OCI-LY1 (cell line): Measurements from ENCODE around the gene ADCK1.

Experiments
- H2AFZ ChIP-seq: fragments of 200-600 bp; sonication (generic), shearing (Covaris generic); 2 replicates; pipeline ENCODE4 v1.6.0; 2014; ENCODE audit warnings: antibody characterized with exemption, mild to moderate bottlenecking, low read length
- H3F3A ChIP-seq: fragments of 200-600 bp; sonication (generic), shearing (Covaris generic); 2 replicates; pipeline ENCODE4 v1.6.0; 2014; ENCODE audit warnings: mild to moderate bottlenecking, antibody characterized with exemption, low read length, moderate library complexity; ENCODE audit not compliant: insufficient read depth
- H3K27ac ChIP-seq: fragments of 200-600 bp; sonication (generic); 2 replicates; pipeline ENCODE4 v1.5.1; 2014; ENCODE audit warnings: low read length, mixed run types, mild to moderate bottlenecking, low read depth; ENCODE audit not compliant: poor library complexity, severe bottlenecking
- H3K27me3 ChIP-seq: fragments of 200-600 bp; sonication (generic); 2 replicates; pipeline ENCODE4 v1.6.0; 2014; ENCODE audit warnings: antibody characterized with exemption, mild to moderate bottlenecking, low read length, moderate library complexity; ENCODE audit not compliant: insufficient read depth
- H3K36me3 ChIP-seq: fragments of 200-600 bp; sonication (generic); 2 replicates; pipeline ENCODE4 v1.6.1; 2014; ENCODE audit warnings: mild to moderate bottlenecking, antibody characterized with exemption, low read length, moderate library complexity, mixed read lengths; ENCODE audit not compliant: insufficient read depth
- H3K4me1 ChIP-seq: fragments of 200-600 bp; sonication (generic); 2 replicates; pipeline ENCODE4 v1.5.1; 2014; ENCODE audit warnings: mild to moderate bottlenecking, low read length, moderate library complexity; ENCODE audit not compliant: insufficient read depth, severe bottlenecking
- H3K4me2 ChIP-seq: fragments of 200-600 bp; sonication (generic), shearing (Covaris generic); 2 replicates; pipeline ENCODE4 v1.6.1; 2014; ENCODE audit warnings: low read length
- H3K4me3 ChIP-seq: fragments of 200-600 bp; sonication (generic); 2 replicates; pipeline ENCODE4 v1.5.1; 2014; ENCODE audit warnings: low read length, low read depth, mild to moderate bottlenecking, mixed read lengths; ENCODE audit not compliant: poor library complexity, severe bottlenecking
- H3K79me2 ChIP-seq: fragments of 200-600 bp; shearing (Covaris generic); 2 replicates; pipeline ENCODE4 v1.6.1; 2016; ENCODE audit warnings: mixed run types, low read length, mixed read lengths; ENCODE audit not compliant: insufficient read depth
- H3K9ac ChIP-seq: fragments of 200-600 bp; sonication (generic), shearing (Covaris generic); 2 replicates; pipeline ENCODE4 v1.6.1; 2014; ENCODE audit warnings: mild to moderate bottlenecking, low read length, mixed read lengths
- H3K9me2 ChIP-seq: fragments of 200-600 bp; sonication (generic), shearing (Covaris generic); 2 replicates; pipeline ENCODE4 v1.6.1; 2014; ENCODE audit warnings: low read depth, mild to moderate bottlenecking, low read length, mixed read lengths
- H3K9me3 ChIP-seq: fragments of 200-600 bp; shearing (Covaris generic); 2 replicates; pipeline ENCODE4 v1.6.1; 2014; ENCODE audit warnings: low read length, mixed read lengths
- H4K20me1 ChIP-seq: fragments of 200-600 bp; sonication (generic), shearing (Covaris generic); 2 replicates; pipeline ENCODE4 v1.6.0; 2016; ENCODE audit warnings: mild to moderate bottlenecking, low read length; ENCODE audit not compliant: insufficient read depth
- EZH2 ChIP-seq: fragments of 200-600 bp; sonication (generic), shearing (Covaris generic); IDR thresholded peaks from 2 replicates; pipeline ENCODE4 v1.8.0; 2017; ENCODE audit warnings: borderline replicate concordance, mixed run types, mild to moderate bottlenecking, antibody characterized with exemption, low read length, moderate library complexity, mixed read lengths
- TF ChIP-seq, protein P1 (sequence below): fragments of 200-600 bp; sonication (generic), shearing (Covaris generic); IDR thresholded peaks from 2 replicates; pipeline ENCODE4 v1.5.1; 2017; ENCODE audit warnings: mild to moderate bottlenecking, antibody characterized with exemption, low read length, moderate library complexity, mixed read lengths

The ADCK1 gene

DNA sequence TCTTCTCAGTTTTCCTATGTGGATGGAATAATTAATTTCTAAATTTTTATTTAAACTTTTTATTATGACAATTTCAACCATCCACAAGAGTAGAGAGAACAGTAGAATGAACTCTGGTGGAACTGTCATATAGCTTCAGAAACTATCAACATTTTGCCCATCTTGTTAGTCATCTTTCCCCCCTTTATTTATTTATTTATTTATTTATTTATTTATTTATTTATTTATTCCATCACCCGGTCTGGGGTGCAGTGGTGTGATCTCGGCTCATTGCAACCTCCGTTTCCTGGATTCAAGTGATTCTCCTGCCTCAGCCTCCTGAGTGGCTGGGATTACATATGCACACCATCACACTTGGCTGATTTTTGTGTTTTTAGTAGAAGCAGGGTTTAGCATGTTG is 23.5 kb downstream of the ADCK1 start:
- TF ChIP-seq, protein P1, sequence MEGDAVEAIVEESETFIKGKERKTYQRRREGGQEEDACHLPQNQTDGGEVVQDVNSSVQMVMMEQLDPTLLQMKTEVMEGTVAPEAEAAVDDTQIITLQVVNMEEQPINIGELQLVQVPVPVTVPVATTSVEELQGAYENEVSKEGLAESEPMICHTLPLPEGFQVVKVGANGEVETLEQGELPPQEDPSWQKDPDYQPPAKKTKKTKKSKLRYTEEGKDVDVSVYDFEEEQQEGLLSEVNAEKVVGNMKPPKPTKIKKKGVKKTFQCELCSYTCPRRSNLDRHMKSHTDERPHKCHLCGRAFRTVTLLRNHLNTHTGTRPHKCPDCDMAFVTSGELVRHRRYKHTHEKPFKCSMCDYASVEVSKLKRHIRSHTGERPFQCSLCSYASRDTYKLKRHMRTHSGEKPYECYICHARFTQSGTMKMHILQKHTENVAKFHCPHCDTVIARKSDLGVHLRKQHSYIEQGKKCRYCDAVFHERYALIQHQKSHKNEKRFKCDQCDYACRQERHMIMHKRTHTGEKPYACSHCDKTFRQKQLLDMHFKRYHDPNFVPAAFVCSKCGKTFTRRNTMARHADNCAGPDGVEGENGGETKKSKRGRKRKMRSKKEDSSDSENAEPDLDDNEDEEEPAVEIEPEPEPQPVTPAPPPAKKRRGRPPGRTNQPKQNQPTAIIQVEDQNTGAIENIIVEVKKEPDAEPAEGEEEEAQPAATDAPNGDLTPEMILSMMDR, result no peak
- TF ChIP-seq EZH2, result no peak
- Histone ChIP-seq H3K36me3 (peaks cover 4% of the 10 kb centered on the region; the same call in 1 of the 2 replicates), H3K9me3 (no peaks in the 10 kb centered on the region), H3F3A (no peaks in the 10 kb centered on the region), H3K9me2 (no peaks in the 10 kb centered on the region), H3K27me3 (no peaks in the 10 kb centered on the region), H3K9ac (no peak overlapping the region), H3K79me2 (no peaks in the 10 kb centered on the region), H3K4me2 (no peak overlapping the region), H3K4me3 (no peak overlapping the region), H4K20me1 (no peaks in the 10 kb centered on the region), H3K27ac (no peak overlapping the region), H3K4me1 (no peaks in the 10 kb centered on the region), H2AFZ (no peak overlapping the region)

DNA sequence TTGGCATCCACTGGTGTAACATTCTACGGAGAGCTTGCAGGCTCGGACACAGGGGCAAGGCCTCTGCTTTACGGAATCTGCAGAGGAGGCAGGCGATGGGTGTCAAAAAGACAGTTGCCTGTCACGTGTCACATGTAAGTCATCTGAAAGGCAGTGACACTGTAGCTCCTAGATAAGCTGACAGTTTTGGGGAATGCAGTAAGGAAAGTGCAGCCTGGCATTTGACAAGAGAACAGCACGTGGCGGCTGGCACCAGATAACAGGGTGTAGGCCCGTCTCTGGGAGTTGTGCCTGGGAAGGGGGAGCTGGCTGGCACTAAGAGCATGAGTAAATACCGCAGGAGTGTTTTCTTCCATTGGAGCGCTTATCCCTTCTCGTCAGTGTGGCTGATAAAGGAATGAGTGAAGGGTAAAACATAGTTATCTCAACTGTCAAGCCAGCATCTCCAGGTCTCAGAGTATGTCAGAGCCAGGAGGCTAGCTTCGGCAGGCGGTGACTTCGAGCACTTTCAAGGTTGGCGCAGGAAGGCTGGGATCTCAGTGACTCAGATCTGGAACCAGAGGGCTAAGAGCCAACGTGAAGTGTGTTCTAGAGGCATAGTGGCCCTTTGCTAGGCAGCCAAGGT is 26.1 kb downstream of the ADCK1 start:
- Histone ChIP-seq H3K4me3 (no peak overlapping the region), H3K27ac (no peak overlapping the region), H3K9ac (no peak overlapping the region), H4K20me1 (no peaks in the 10 kb centered on the region), H2AFZ (no peak overlapping the region), H3K9me2 (no peaks in the 10 kb centered on the region), H3K36me3 (no peaks in the 10 kb centered on the region; the same call in 1 of the 2 replicates), H3K4me1 (no peaks in the 10 kb centered on the region), H3K27me3 (no peaks in the 10 kb centered on the region), H3K9me3 (no peaks in the 10 kb centered on the region), H3K79me2 (no peaks in the 10 kb centered on the region), H3K4me2 (no peak overlapping the region), H3F3A (no peaks in the 10 kb centered on the region)
- TF ChIP-seq EZH2, result no peak
- TF ChIP-seq, protein P1, result no peak

DNA sequence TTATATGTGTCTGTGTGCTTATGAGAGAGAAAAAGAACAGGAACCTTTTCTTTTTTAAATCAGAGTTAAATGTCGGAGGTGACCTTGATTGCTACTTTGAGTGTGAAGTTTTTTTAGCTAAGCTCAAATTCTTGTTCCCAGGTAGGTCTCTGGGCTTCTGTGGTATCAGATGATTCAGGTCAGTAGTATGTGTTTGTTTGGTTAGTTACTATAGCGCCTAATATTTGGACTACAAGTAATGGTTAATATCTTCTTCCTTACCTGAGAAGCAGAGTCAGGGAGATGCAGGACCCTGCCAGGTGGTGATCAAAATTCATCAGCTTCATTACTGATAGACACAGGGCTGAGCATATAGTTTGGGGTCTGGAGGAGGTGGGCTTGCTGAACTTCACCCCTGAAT is 30.8 kb downstream of the ADCK1 start:
- Histone ChIP-seq H3K4me3 (no peak overlapping the region), H3F3A (no peaks in the 10 kb centered on the region), H4K20me1 (no peaks in the 10 kb centered on the region), H3K27me3 (no peaks in the 10 kb centered on the region), H3K4me1 (no peaks in the 10 kb centered on the region), H3K9me3 (no peaks in the 10 kb centered on the region), H3K27ac (no peak overlapping the region), H2AFZ (no peak overlapping the region), H3K9me2 (no peaks in the 10 kb centered on the region), H3K79me2 (no peaks in the 10 kb centered on the region), H3K9ac (no peak overlapping the region), H3K4me2 (no peak overlapping the region), H3K36me3 (no peaks in the 10 kb centered on the region; the same call in 1 of the 2 replicates)
- no peak for TF ChIP-seq EZH2
- TF ChIP-seq, protein P1, result no peak
